Hematopoietic multipotent progenitor cell (in vitro differentiated cells): ENCODE measurements around the gene EDNRA. TPM values are rescaled to one million over a fixed set of nuclear protein-coding genes. Genes with fewer than 3 reads are reported as not detected.

Experiments used
- DNase-seq, 3 donors: peaks; one replicate each; pipeline ENCODE4 v3.0.0-alpha.2; 2011 to 2015; ENCODE audit warnings: low read depth in 2 of 3, low spot score in 2 of 3
- total RNA-seq: library from RNA; depleted of rRNA; stranded (reverse); fragments of >200 nt; gene quantifications from one replicate; pipeline ENCODE4 v1.2.3, GENCODE V29; 2012

EDNRA gene
- total RNA-seq, 1 donor, result not detected

DNA sequence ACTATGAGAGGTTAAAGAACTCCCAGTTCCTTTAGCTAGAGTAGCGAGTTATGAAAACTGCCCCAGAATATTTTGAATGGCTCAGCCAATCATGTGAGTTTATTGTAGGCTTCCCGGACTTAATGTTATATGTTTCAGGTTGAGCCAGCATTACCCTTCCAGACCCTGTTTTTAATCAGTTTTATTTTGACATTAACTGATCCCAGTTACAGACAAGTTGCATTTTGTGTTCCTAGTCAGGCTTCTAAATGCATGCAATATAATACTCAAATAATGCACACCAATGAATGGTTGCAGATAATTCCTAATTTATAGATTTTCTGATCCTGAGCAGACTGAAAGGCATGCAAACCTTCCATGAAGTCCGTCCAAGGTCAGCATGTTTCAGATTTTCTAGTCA lies 57.8 kb downstream of the EDNRA start:
- no peak for DNase-seq

DNA sequence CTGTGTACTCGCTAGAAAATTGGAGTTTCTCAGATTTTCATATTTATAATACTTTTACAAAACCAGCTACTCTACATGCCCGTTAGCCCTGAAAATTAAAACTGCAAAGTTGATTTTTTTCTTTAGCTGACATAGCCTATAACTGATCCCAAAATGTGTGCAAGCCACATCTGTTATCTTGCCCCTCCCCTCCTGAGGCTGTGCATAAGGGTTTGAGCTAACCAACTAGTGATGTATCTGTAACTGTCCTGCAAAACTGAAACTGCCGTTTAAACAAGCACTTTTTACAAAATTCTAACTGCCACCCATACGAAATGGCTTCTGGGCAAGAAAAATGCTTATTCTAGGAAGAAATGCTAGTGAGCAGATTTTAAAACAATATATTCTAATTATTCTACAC lies 59.1 kb downstream of the EDNRA start:
- DNase-seq, result no peak

DNA sequence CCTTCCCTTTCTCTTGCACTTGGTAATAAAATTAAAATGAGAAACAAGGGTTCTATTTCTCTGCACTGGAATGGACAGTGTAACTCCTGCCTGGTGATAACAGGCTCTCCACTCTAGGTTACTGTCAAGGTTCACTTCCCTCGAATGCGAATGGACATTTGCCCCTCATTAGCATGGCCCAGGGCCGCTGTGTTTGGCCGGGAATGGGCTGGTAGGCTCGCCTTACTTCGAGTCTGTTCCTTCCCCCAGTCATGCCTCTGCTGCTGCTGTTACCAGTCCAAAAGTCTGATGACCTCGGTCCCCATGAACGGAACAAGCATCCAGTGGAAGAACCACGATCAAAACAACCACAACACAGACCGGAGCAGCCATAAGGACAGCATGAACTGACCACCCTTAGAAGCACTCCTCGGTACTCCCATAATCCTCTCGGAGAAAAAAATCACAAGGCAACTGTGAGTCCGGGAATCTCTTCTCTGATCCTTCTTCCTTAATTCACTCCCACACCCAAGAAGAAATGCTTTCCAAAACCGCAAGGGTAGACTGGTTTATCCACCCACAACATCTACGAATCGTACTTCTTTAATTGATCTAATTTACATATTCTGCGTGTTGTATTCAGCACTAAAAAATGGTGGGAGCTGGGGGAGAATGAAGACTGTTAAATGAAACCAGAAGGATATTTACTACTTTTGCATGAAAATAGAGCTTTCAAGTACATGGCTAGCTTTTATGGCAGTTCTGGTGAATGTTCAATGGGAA lies 61.5 kb downstream of the EDNRA start:
- no peak for DNase-seq

- DNase-seq, result no peak
Measured at GRCh38 chr4:147543034-147543433, 62.1 kb downstream of the EDNRA start.

DNA sequence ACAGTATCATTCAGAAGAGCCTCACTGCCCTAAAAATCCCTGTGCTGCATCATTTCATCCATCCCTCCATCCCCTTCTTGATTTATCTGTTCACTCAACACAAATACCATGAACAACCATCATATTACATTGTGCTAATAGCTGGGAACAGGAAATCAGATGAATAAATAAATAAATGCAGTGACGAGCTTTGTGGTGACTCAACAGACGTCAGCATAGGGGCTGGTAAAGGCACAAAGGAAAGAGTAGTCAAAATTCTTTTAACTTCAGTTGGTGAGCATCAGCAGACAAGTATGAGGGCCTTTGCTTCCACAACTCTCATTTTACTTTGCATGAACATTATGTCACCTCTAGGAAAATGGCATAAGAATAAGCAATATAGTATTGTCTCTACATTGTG lies 65.5 kb downstream of the EDNRA start:
- no peak for DNase-seq

DNA sequence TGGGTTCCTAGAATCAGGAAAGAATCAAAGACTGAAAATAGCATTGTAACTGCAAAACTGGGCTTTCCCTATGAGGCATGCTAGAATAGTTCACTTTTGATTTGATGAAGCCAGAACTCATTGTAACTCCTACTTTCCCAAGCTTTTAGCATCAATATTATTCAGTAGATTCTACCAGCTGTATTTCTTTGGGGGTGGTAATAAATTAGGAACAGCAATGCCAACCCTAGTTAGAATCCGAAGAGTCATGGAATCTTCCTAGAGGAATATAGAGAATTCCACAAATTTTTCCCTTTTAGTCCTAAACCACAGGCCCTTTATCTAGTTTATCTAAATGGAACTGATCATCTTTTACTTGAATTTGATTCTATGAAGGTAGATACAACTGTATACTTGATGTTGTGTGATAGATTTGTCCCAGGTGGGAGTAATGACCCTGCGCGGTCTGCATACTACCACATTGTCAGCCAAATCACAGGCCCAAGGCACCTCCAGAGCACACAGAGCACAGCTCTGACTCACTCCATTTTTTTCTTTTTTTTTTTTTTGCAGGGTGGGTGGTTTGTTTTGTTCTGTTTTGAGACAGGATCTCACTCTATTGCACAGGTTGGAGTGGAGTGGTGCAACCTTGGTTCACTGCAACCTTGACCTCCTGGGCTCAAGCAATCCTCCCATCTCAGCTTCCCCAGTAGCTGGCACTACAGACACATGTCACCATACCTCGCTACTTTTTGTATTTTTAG lies 66.6 kb downstream of the EDNRA start:
- DNase-seq, result no peak

DNA sequence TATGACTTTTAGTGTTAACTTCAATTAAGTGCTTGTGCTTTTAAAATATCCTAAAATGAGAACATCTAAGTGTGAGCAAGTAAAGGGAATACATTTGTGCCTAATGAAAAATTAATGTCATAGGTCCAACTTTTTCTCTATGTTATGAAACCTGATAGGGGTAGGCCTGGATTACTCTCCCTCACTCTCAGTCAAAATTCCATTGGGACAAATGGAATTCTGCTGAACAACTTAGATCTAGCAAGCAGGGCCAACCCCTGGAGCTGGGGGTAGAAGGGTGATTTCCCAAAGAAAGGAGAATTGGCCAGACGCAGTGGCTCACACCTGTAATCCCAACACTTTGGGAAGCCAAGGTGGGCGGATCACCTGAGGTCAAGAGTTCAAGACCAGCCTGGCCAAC lies 67.4 kb downstream of the EDNRA start:
- no peak for DNase-seq

GRCh38 chr4:147550626-147551246 lies 69.8 kb downstream of the EDNRA start:
- DNase-seq, result no peak

- no peak for DNase-seq
Measured at GRCh38 chr4:147560625-147561024, 79.7 kb downstream of the EDNRA start.

DNA sequence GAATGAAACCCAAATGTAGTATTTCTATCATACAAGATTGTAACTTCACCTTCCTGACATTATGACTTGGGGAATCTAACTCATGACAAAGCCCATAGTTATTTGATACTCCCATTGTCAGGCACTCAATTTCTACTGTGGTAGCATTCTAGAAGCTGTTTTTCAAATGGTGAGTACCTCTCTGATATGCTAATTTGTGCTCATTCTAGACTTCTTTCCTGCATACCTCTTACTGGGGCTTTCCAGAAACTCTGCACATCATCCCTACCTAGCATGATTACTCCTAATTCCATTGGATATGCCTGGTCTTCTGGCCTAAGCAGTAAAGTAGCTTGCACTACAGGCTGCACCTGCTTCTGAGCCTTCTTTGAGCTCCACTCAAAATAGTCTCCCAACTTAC lies 85.9 kb downstream of the EDNRA start:
- DNase-seq, result no peak

GRCh38 chr4:147567276-147567675 lies 86.4 kb downstream of the EDNRA start:
- no peak for DNase-seq

GRCh38 chr4:147570616-147571015 lies 89.7 kb downstream of the EDNRA start:
- no peak for DNase-seq

GRCh38 chr4:147571036-147571770 lies 90.3 kb downstream of the EDNRA start:
- DNase-seq, result no peak

- DNase-seq, result peak in 1 of 3 donors; percentile 17
Measured at GRCh38 chr4:147576084-147576483, 95.2 kb downstream of the EDNRA start.

DNA sequence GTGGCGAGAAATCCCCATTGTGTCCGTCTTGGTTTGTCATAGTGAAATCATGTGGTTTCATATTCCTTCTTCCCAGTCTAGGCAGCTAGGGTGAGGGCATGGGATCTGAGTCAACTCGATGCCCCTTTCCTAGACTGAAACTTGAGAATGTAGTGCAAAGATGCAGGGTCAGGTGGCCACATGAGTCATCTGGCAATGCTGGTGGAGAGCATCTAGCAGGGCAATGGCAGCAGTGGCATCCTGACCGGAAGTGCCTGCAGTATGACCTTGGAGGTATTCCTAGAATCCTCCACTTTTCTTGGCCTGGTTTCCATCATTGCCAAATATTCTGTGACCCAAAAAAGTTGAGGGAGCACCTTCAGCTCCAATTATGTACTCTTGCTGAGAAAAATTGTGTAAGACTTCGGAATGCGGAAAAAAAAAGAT lies 97.2 kb downstream of the EDNRA start:
- DNase-seq, result no peak

- no peak for DNase-seq
Measured at GRCh38 chr4:147578593-147578992, 97.7 kb downstream of the EDNRA start.

GRCh38 chr4:147580396-147580795 lies 99.5 kb downstream of the EDNRA start:
- DNase-seq, result no peak

GRCh38 chr4:147581606-147582350 lies 100.9 kb downstream of the EDNRA start:
- DNase-seq, result no peak

DNA sequence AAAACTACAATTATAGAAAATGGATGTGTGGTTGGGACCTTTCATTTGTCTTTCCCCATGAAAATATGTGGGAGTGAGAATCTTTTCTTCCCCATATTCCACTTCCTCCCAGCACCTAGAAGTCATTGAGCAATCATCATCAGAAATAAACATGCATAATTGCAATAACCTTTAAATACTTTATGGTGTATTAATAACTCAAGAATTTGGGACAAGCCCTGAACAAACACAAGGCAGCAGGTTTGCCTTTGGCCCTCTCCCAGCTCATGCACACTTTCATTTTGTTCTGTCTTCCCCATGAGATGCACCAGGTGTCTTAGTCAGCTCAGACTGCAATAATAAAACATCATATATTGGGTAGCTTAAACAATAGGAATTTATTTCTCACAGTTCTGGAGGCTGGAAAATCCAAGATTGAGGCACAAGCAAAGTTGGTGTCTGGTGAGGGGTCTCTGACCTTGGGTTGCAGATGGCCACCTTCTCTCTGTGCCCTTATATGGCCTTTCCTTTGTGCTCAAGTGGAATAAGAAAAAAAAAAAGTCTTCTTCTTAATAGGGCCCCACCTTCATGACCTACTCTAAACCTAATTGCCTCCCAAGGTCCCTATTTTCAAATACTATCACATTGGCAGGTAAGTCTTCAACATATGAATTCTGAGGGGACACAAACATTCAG lies 101.6 kb downstream of the EDNRA start:
- no peak for DNase-seq

- no peak for DNase-seq
Measured at GRCh38 chr4:147583876-147584275, 103.0 kb downstream of the EDNRA start.
